GDM1 (cell line): Measurements from ENCODE around the gene ATP11A.
"Not testable (repeated sequence)": the region's sequence is repeated elsewhere in the genome, so short reads cannot be mapped to it uniquely, and the experiment has no call there.

ENCODE experiments used
- DNase-seq: peaks from one replicate; lab custom pipeline; 2025; lab: John Stamatoyannopoulos, UW

Gene ATP11A

GRCh38 chr13:112692586-112692985 lies 2.7 kb downstream of the ATP11A start:
- no peak for DNase-seq

GRCh38 chr13:112693831-112694497 lies 4.1 kb downstream of the ATP11A start:
- DNase-seq: peak; percentile 43

- DNase-seq: no peak
These were observed 5.3 kb downstream of the ATP11A start for GRCh38 chr13:112695121-112695520.

GRCh38 chr13:112696001-112696868 lies 6.4 kb downstream of the ATP11A start:
- no peak for DNase-seq

- no peak for DNase-seq
These were observed 7.1 kb downstream of the ATP11A start for GRCh38 chr13:112696869-112697465.

DNA sequence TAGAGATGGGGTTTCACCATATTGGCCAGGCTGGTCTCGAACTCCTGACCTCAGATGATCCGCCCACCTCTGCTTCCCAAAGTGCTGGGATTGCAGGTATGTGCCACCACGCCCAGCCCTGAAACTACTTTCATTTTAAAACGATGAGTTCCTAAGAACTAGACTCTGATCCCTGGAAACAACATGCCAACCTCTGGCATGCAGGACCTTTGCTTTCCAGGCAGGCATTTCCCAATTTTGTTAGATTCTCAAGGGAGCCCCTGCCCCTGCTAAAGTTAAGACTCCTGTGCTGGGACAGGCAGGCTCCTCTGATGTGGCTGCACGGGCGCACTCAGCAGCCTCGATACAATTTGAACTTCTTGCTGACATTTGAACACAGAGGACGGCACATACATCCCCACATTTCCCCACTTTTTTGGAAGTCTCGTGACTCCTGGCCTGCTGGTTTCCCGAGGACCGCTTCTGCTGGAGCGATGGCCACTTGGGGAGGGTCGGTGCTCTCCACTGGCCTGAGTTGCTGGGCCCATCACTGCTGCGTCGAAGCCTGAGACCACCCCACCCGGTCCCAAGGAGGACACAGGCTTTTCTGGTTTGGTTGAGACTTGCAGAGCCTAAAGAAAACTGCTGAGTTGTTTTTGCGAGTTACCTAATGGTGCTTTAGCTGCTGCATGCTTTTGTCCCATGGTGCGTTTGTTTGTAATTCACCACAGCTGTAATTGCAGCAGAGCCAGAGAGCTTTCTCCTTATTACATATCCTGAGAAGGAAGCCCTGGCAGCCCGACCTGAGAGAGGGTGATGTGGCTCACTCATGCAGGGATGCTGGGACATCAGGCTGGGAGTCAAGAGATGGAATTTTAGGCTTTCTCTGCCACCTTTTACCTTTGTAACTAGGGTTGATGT lies 8.2 kb downstream of the ATP11A start:
- DNase-seq: no peak

GRCh38 chr13:112699322-112699918 lies 9.6 kb downstream of the ATP11A start:
- DNase-seq: no peak

GRCh38 chr13:112700291-112701060 lies 10.6 kb downstream of the ATP11A start:
- no peak for DNase-seq

DNA sequence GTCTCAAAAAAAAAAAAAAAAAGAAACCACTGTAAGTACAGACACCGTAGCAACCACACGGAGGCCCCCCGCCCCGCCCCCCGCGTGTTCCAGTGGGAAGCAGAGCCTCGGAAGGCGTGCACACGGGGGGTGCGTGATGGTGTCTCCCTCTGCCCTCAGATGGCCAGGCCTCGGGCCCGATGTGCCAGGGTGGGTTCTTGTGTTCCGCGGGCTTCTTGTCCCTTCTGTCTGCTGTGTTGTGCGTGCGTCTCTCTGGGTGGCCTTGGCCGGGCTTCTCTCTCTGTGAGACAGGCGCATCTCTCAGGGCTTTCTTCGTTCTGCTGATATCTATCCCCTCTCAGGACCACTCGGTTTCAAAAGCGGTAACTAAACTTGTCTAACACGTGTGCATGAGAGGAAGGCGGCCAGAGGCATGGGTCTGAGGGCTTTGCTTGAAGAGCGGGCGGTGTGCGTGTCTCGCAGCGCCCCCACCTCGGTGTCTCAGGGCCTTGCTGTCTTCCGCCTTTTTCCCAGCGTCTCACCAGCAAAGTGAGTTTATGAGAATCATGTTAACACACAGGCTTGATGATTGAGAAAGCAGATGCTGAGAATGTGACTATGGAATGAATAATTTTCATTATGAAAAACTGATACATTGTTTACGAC lies 12.6 kb downstream of the ATP11A start:
- DNase-seq: no peak

DNA sequence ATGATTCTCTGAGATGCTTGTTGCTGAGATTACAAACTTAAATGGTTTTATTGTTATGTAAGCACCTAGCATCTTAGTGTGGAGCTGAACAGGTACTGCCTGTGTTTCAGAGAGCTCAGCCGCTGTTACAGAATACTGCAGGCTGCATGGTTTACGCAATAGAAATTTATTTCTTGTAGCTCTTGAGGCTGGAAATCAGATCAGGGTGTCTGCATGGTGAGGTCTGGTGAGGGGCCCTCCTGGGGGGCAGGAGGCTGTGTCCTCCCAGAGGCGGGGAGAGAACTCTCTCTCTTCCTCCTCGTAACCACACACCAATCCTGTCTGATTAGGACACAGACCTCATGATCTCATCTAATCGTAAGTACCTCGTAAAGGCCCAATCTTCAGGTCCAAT lies 13.1 kb downstream of the ATP11A start:
- DNase-seq: no peak

- no peak for DNase-seq
These were observed 13.8 kb downstream of the ATP11A start for GRCh38 chr13:112703449-112704284.

DNA sequence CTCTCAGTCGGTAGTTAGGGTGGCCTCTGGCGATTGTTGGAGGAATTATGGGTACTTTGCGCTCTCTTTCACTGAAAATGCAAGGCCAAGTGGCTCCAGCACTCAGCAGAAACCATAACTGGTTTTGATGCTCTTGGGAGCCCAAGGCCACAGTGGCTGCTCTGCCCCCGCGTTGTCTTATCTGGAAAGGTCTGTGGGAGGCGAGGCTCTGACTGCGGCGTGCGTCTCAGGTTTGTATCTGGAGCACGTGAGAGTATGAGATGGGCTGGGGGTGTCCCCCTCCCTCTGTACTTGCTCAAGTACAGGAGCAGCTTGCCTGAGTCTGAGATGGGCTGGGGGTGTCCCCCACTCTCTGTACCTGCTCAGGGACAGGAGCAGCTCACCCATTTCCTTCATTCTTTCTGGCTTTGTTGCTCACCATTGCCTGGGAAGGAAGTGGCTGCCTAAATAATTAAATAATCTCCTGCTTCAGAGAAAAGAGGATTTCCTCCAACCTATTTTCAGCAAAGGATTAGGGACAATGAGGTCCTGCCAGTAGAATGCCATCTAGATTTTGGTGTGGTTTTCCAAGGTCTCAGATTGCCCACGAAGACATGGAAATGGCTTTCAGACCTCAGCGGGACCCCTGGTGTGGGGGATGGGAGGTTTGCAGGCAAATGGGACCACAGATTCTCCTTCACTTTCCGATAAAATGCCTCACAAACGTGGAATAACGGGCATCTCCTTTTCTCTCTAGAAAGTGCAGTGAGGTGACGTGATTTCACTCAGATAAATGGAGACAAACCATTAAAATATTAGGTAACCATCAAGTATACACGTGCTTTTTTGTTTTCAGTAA lies 14.7 kb downstream of the ATP11A start:
- no peak for DNase-seq

GRCh38 chr13:112705286-112705685 lies 15.4 kb downstream of the ATP11A start:
- DNase-seq: no peak

- DNase-seq: no peak
These were observed 16.3 kb downstream of the ATP11A start for GRCh38 chr13:112706171-112706570.

- no peak for DNase-seq
These were observed 18.9 kb downstream of the ATP11A start for GRCh38 chr13:112708560-112709240.

- DNase-seq: not testable (repeated sequence)
These were observed 19.5 kb downstream of the ATP11A start for GRCh38 chr13:112709316-112709715.

DNA sequence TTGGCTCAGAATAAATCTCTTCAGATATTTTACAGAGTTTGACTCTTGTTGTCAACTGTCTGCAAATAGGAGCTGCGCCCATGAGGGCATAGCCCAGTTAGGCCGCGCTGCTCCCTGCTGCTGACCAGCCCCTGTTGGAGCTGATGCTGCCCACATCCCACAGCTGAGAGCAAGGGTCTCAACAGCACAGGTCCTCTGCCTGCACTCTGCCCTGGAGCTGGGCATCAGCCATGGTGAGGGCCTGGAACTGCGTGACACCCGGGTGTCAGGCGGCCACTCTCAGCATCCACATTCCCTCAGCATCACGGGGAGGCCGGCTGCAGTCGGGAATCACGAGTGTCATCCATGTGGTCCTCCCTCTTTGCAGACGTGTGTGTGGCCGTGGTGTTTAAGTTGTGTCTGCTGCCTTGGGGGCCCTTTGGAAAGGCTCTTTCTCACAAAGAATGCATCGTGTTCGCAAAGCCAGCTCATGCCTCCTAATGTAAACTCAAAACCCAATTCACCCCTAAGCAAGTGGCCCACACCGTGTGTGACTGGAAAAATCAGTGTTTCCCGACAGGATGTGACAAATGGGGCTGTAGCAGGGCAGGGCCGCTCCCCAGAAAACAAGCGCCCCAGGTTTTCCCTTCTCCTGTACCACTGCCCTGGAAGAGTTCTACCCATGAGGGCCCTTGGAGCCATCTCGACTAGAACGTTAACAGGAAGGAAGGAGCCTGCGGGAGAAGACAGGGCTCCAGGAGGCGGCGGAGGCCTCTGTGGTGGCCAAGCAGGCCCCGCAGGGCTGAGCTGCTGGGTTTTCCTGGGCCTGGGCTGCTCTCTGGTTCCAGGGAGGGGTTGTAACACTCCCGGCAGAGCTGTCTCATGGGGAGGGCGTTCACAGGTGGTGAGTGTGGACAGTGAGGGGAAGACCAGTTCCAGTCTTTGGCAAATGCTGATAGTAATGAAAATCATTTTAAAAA lies 20.3 kb downstream of the ATP11A start:
- DNase-seq: no peak
